Panc1 (cell line): ENCODE measurements around the gene PROZ.

ENCODE experiments used
- CTCF ChIP-seq: fragments of 450-650 bp; IDR thresholded peaks from 2 replicates; pipeline ENCODE4 v1.5.1; 2017; ENCODE audit warnings: mild to moderate bottlenecking
- REST ChIP-seq, 2 experiments: IDR thresholded peaks; 2 replicates each; pipeline ENCODE4 v1.6.1; 2011 to 2012; ENCODE audit warnings: low read depth in 2 of 2, control low read depth in 1 of 2, low read length in 1 of 2, mild to moderate bottlenecking in 1 of 2, moderate library complexity in 1 of 2; ENCODE audit not compliant: insufficient read depth in 1 of 2

GRCh38 chr13:113148407-113148806 lies 10.0 kb upstream of the PROZ start:
- TF ChIP-seq CTCF (no peak), REST (IDR thresholded peaks at IDR 0.05; ENCODE audit: insufficient read depth in 1 of 2, low read depth in 2 of 2, low read length in 1 of 2) (no peak)
